H9 (cell line): ENCODE measurements around the gene LRMDA. TPM values are rescaled to one million over a fixed set of nuclear protein-coding genes. Genes with fewer than 3 reads are reported as not detected.

ENCODE experiments used
- DNase-seq: peaks from one replicate; pipeline ENCODE4 v3.0.0-alpha.2; 2017
- H2AFZ ChIP-seq: one replicate; pipeline ENCODE4 v1.6.1; 2013; ENCODE audit warnings: mild to moderate bottlenecking, low read length, control low read depth, moderate library complexity
- H2AK5ac ChIP-seq: 2 replicates; pipeline ENCODE4 v1.6.1; 2013; ENCODE audit warnings: low read length, control low read depth, mixed read lengths; ENCODE audit not compliant: insufficient read length
- H2BK120ac ChIP-seq: one replicate; pipeline ENCODE4 v1.6.1; 2013; ENCODE audit warnings: low read depth, mild to moderate bottlenecking, low read length, control low read depth, inconsistent platforms; ENCODE audit not compliant: poor library complexity, severe bottlenecking
- H2BK12ac ChIP-seq: 2 replicates; pipeline ENCODE4 v1.6.1; 2013; ENCODE audit warnings: low read length, control low read depth, mixed read lengths, low read depth; ENCODE audit not compliant: insufficient read length
- H2BK15ac ChIP-seq: 2 replicates; pipeline ENCODE4 v1.6.1; 2013; ENCODE audit warnings: low read depth, low read length, control low read depth
- H2BK20ac ChIP-seq: one replicate; pipeline ENCODE4 v1.6.1; 2013; ENCODE audit warnings: low read depth, mild to moderate bottlenecking, low read length, control low read depth, inconsistent platforms; ENCODE audit not compliant: poor library complexity, severe bottlenecking
- H2BK5ac ChIP-seq: 2 replicates; pipeline ENCODE4 v1.6.1; 2013; ENCODE audit warnings: low read length, control low read depth, mixed read lengths; ENCODE audit not compliant: insufficient read length
- H3K14ac ChIP-seq: 2 replicates; pipeline ENCODE4 v1.6.1; 2013; ENCODE audit warnings: low read length, control low read depth; ENCODE audit not compliant: insufficient read depth
- H3K18ac ChIP-seq: 2 replicates; pipeline ENCODE4 v1.6.1; 2013; ENCODE audit warnings: low read depth, mild to moderate bottlenecking, mixed read lengths, low read length, control low read depth; ENCODE audit not compliant: insufficient read length
- H3K23ac ChIP-seq: 2 replicates; pipeline ENCODE4 v1.6.1; 2013; ENCODE audit warnings: low read length, control low read depth, mixed read lengths, low read depth; ENCODE audit not compliant: insufficient read length
- H3K23me2 ChIP-seq: 2 replicates; pipeline ENCODE4 v1.6.1; 2013; ENCODE audit warnings: low read depth, mild to moderate bottlenecking, mixed read lengths, low read length, control low read depth; ENCODE audit not compliant: insufficient read length, poor library complexity, severe bottlenecking
- H3K27ac ChIP-seq: 2 replicates; pipeline ENCODE4 v1.5.1; 2013; ENCODE audit warnings: low read length, control low read depth, mixed read lengths, low read depth; ENCODE audit not compliant: insufficient read length
- H3K27me3 ChIP-seq: 2 replicates; pipeline ENCODE4 v1.6.1; 2013; ENCODE audit warnings: low read length, control low read depth, inconsistent platforms; ENCODE audit not compliant: insufficient read depth
- H3K4ac ChIP-seq: 2 replicates; pipeline ENCODE4 v1.6.1; 2013; ENCODE audit warnings: low read depth, mild to moderate bottlenecking, control low read depth, inconsistent platforms, low read length, moderate library complexity
- H3K4me1 ChIP-seq: 2 replicates; pipeline ENCODE4 v1.6.1; 2013; ENCODE audit warnings: low read length, control low read depth, inconsistent platforms; ENCODE audit not compliant: insufficient read depth
- H3K4me2 ChIP-seq: 2 replicates; pipeline ENCODE4 v1.6.1; 2013; ENCODE audit warnings: low read length, control low read depth, mixed read lengths; ENCODE audit not compliant: insufficient read length, insufficient read depth
- H3K56ac ChIP-seq: 2 replicates; pipeline ENCODE4 v1.6.1; 2013; ENCODE audit warnings: low read depth, mild to moderate bottlenecking, mixed read lengths, low read length, control low read depth; ENCODE audit not compliant: insufficient read length
- H3K79me1 ChIP-seq: 2 replicates; pipeline ENCODE4 v1.6.1; 2013; ENCODE audit warnings: low read depth, mild to moderate bottlenecking, moderate library complexity, low read length, control low read depth, inconsistent platforms; ENCODE audit not compliant: insufficient read depth, poor library complexity, severe bottlenecking
- H3K79me2 ChIP-seq: 2 replicates; pipeline ENCODE4 v1.6.1; 2013; ENCODE audit warnings: low read length, control low read depth, inconsistent platforms; ENCODE audit not compliant: insufficient read depth
- H3K9ac ChIP-seq: 2 replicates; pipeline ENCODE4 v1.6.1; 2013; ENCODE audit warnings: low read length, control low read depth, mixed read lengths; ENCODE audit not compliant: insufficient read length; ENCODE audit errors: extremely low read depth
- H3K9me3 ChIP-seq: one replicate; pipeline ENCODE4 v1.6.1; 2013; ENCODE audit warnings: low read depth, low read length, inconsistent platforms; ENCODE audit not compliant: control insufficient read depth
- H3T11ph ChIP-seq: one replicate; pipeline ENCODE4 v1.6.1; 2013; ENCODE audit warnings: mild to moderate bottlenecking, low read length, control low read depth, inconsistent platforms
- H4K20me1 ChIP-seq: one replicate; pipeline ENCODE4 v1.6.1; 2013; ENCODE audit not compliant: control insufficient read depth, insufficient read length, insufficient read depth
- H4K5ac ChIP-seq: 2 replicates; pipeline ENCODE4 v1.6.1; 2013; ENCODE audit warnings: low read depth, mild to moderate bottlenecking, mixed read lengths, low read length, control low read depth; ENCODE audit not compliant: insufficient read length
- H4K8ac ChIP-seq: replicated peaks from 2 replicates; pipeline ENCODE4 v1.6.1; 2013; ENCODE audit warnings: low read length, control low read depth, mixed read lengths, low read depth; ENCODE audit not compliant: insufficient read length
- H4K91ac ChIP-seq: 2 replicates; pipeline ENCODE4 v1.6.1; 2013; ENCODE audit warnings: low read depth, mild to moderate bottlenecking, moderate library complexity, mixed read lengths, low read length, control low read depth; ENCODE audit not compliant: insufficient read length
- H3K27ac Mint-ChIP-seq, 3 experiments: 2 replicates in 2 of 3; 3 replicates in 1 of 3; pipeline ENCODE4 v1.8.0; 2020 to 2021; ENCODE audit warnings: mixed read lengths in 3 of 3, mild to moderate bottlenecking in 1 of 3, moderate library complexity in 1 of 3
- H3K27me3 Mint-ChIP-seq: 2 replicates; pipeline ENCODE4 v1.8.0; 2021; ENCODE audit warnings: low read depth, mild to moderate bottlenecking, moderate library complexity, mixed read lengths
- H3K36me3 Mint-ChIP-seq, 3 experiments: 2 replicates in 2 of 3; 3 replicates in 1 of 3; pipeline ENCODE4 v1.8.0; 2020 to 2021; ENCODE audit warnings: low read depth in 3 of 3, mixed read lengths in 3 of 3; ENCODE audit not compliant: insufficient read depth in 1 of 3
- H3K4me1 Mint-ChIP-seq, 2 experiments: 2 replicates each; pipeline ENCODE4 v1.8.0; 2020; ENCODE audit warnings: mixed read lengths in 2 of 2
- H3K4me3 Mint-ChIP-seq, 2 experiments: 2 replicates in 1 of 2; 3 replicates in 1 of 2; pipeline ENCODE4 v1.8.0; 2020 to 2021; ENCODE audit warnings: mild to moderate bottlenecking in 2 of 2, mixed read lengths in 2 of 2, moderate library complexity in 1 of 2
- H3K9me3 Mint-ChIP-seq, 2 experiments: 2 replicates in 1 of 2; 3 replicates in 1 of 2; pipeline ENCODE4 v1.8.0; 2020; ENCODE audit warnings: mild to moderate bottlenecking in 2 of 2, mixed read lengths in 2 of 2, moderate library complexity in 1 of 2
- WGBS: extraction: QIAGEN DNeasy Blood & Tissue Kit; methylation state at CpG from one replicate; pipeline ENCODE4 v1.1.7; 2013; ENCODE audit warnings: missing lambda C conversion rate, low lambda C conversion rate, mixed read lengths; ENCODE audit not compliant: insufficient read length; ENCODE audit errors: extremely low coverage; 5-methylcytosine and 5-hydroxymethylcytosine counted together
- total RNA-seq: library from RNA; stranded (reverse); gene quantifications from 2 replicates; pipeline ENCODE4 v1.2.1, GENCODE V29; 2021
- TF ChIP-seq, protein P1 (sequence below): fragments of 200-600 bp; sonication (generic); conservative IDR thresholded peaks from 3 replicates; pipeline ENCODE4 v1.8.0; 2021; ENCODE audit warnings: antibody characterized with exemption, mild to moderate bottlenecking

LRMDA gene
- total RNA-seq, 1 experiment from 2014 or later: 1.8 TPM

DNA sequence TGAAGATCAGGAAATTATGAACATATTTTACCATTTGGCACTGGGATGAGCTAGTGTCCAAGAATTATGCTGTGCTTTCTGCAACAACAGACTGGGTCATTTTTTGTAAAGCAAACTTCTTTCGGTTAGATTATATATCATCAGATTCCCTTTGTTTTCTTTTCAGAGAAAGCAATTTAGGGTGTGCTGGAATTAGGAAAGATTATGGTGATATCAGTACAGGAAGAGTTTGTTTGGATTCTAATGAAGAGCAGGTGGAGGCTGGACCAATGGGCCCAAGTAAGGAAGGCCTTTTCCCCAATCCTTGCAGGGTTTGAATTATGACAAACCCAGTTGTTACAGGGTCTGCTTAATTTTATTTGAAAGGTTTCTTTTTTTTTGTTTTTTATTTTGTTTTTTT, 1113.4 kb downstream of the LRMDA start:
- no peak overlapping the region for H2BK5ac ChIP-seq
- H3K23ac ChIP-seq: no peak overlapping the region
- no peak overlapping the region for H3K9ac ChIP-seq
- H3K56ac ChIP-seq: no peak overlapping the region
- peaks cover 4 to 5% of the 10 kb centered on the region in 2 experiments; a peak in 3 of 4 replicates for H3K4me1 Mint-ChIP-seq
- H2BK15ac ChIP-seq: no peak overlapping the region
- H2AFZ ChIP-seq: no peak overlapping the region
- H3K79me2 ChIP-seq: no peaks in the 10 kb centered on the region
- H3K4me2 ChIP-seq: no peak overlapping the region
- no peaks in the 10 kb centered on the region for H3K4me1 ChIP-seq
- no CpG with 5 or more reads among the region's 1 CpG for WGBS
- H3K27me3 ChIP-seq: no peaks in the 10 kb centered on the region
- no peaks in the 10 kb centered on the region; a peak in 1 of 7 replicates for H3K36me3 Mint-ChIP-seq
- TF ChIP-seq, protein P1, sequence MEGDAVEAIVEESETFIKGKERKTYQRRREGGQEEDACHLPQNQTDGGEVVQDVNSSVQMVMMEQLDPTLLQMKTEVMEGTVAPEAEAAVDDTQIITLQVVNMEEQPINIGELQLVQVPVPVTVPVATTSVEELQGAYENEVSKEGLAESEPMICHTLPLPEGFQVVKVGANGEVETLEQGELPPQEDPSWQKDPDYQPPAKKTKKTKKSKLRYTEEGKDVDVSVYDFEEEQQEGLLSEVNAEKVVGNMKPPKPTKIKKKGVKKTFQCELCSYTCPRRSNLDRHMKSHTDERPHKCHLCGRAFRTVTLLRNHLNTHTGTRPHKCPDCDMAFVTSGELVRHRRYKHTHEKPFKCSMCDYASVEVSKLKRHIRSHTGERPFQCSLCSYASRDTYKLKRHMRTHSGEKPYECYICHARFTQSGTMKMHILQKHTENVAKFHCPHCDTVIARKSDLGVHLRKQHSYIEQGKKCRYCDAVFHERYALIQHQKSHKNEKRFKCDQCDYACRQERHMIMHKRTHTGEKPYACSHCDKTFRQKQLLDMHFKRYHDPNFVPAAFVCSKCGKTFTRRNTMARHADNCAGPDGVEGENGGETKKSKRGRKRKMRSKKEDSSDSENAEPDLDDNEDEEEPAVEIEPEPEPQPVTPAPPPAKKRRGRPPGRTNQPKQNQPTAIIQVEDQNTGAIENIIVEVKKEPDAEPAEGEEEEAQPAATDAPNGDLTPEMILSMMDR: no peak
- H2BK20ac ChIP-seq: no peak overlapping the region
- H3K9me3 ChIP-seq: no peaks in the 10 kb centered on the region
- H4K20me1 ChIP-seq: no peaks in the 10 kb centered on the region
- H3K27ac Mint-ChIP-seq: no peak overlapping the region; a peak in 1 of 7 replicates
- no peak overlapping the region for H2AK5ac ChIP-seq
- DNase-seq: no peak
- H4K5ac ChIP-seq: no peak overlapping the region
- no peaks in the 10 kb centered on the region for H3K79me1 ChIP-seq
- no peak overlapping the region for H3T11ph ChIP-seq
- no peak overlapping the region for H3K18ac ChIP-seq
- no peaks in the 10 kb centered on the region for H3K9me3 Mint-ChIP-seq
- H3K4me3 Mint-ChIP-seq: no peak overlapping the region
- no peak overlapping the region for H4K91ac ChIP-seq
- H2BK12ac ChIP-seq: no peak overlapping the region
- H3K27ac ChIP-seq: no peak overlapping the region
- no peaks in the 10 kb centered on the region for H3K23me2 ChIP-seq
- H4K8ac ChIP-seq: no peak overlapping the region
- H3K27me3 Mint-ChIP-seq: peaks cover 3% of the 10 kb centered on the region; the same call in 1 of the 2 replicates
- H3K4ac ChIP-seq: no peak overlapping the region
- H2BK120ac ChIP-seq: no peak overlapping the region
- no peak overlapping the region for H3K14ac ChIP-seq
